Spinal cord (tissue), 10 donors: ENCODE results near the gene ZGPAT. TPM values are rescaled to one million over a fixed set of nuclear protein-coding genes. Genes with fewer than 3 reads are reported as not detected.

ENCODE experiments used
- DNase-seq, 6 donors: peaks; one replicate each; pipeline versions ENCODE4 v3.0.0 to v3.0.0-alpha.2; 2013 to 2015; ENCODE audit warnings: low spot score in 6 of 6, low read depth in 4 of 6
- H3K27ac ChIP-seq: one replicate; pipeline ENCODE4 v1.5.1; 2013; ENCODE audit warnings: low read depth, low read length, control low read depth
- H3K27me3 ChIP-seq: one replicate; pipeline ENCODE4 v1.6.1; 2013; ENCODE audit warnings: low read length; ENCODE audit not compliant: control insufficient read depth, insufficient read depth
- H3K36me3 ChIP-seq: one replicate; pipeline ENCODE4 v1.6.1; 2013; ENCODE audit warnings: low read length; ENCODE audit not compliant: control insufficient read depth, insufficient read depth
- H3K4me1 ChIP-seq: one replicate; pipeline ENCODE4 v1.6.1; 2013; ENCODE audit warnings: low read length; ENCODE audit not compliant: control insufficient read depth, insufficient read depth
- H3K4me3 ChIP-seq: one replicate; pipeline ENCODE4 v1.5.1; 2013; ENCODE audit warnings: low read depth, low read length, control low read depth
- H3K9me3 ChIP-seq: one replicate; pipeline ENCODE4 v1.6.1; 2013; ENCODE audit warnings: low read length; ENCODE audit not compliant: control insufficient read depth, insufficient read depth
- WGBS: methylation state at CpG from one replicate; pipeline ENCODE4 v1.1.5; 2013; ENCODE audit warnings: missing lambda C conversion rate; ENCODE audit not compliant: insufficient coverage; 5-methylcytosine and 5-hydroxymethylcytosine counted together
- polyA plus RNA-seq, 2 donors: library from polyadenylated mRNA; unstranded; fragments of 120-200 nt; gene quantifications; one replicate each; pipeline ENCODE4 v1.2.1, GENCODE V29; 2013; ENCODE audit not compliant: insufficient read length in 2 of 2
- total RNA-seq, 2 donors: library from RNA; depleted of rRNA in 1 of 2; stranded (reverse); fragments of 120-200 nt in 1 of 2; fragments of >200 nt in 1 of 2; gene quantifications; one replicate each; pipeline versions ENCODE4 v1.2.3 to v1.2.4, GENCODE V29; 2013 to 2014
- donor health status: healthy.

The ZGPAT gene
- total and polyA plus RNA-seq, 4 donors, result 6.9 to 34.6 (median 23.1) TPM

- Histone ChIP-seq H3K36me3 (peaks cover 5% of the 10 kb centered on the region), H3K4me1 (no peaks in the 10 kb centered on the region), H3K9me3 (no peaks in the 10 kb centered on the region), H3K4me3 (no peak overlapping the region), H3K27me3 (no peaks in the 10 kb centered on the region), H3K27ac (no peak overlapping the region)
- DNase-seq, result no peak
- whole genome bisulfite sequencing, result no CpG with 5 or more reads among the region's 7 CpGs
These were observed 51.6 kb downstream of the ZGPAT start for GRCh38 chr20:63759377-63759901.

DNA sequence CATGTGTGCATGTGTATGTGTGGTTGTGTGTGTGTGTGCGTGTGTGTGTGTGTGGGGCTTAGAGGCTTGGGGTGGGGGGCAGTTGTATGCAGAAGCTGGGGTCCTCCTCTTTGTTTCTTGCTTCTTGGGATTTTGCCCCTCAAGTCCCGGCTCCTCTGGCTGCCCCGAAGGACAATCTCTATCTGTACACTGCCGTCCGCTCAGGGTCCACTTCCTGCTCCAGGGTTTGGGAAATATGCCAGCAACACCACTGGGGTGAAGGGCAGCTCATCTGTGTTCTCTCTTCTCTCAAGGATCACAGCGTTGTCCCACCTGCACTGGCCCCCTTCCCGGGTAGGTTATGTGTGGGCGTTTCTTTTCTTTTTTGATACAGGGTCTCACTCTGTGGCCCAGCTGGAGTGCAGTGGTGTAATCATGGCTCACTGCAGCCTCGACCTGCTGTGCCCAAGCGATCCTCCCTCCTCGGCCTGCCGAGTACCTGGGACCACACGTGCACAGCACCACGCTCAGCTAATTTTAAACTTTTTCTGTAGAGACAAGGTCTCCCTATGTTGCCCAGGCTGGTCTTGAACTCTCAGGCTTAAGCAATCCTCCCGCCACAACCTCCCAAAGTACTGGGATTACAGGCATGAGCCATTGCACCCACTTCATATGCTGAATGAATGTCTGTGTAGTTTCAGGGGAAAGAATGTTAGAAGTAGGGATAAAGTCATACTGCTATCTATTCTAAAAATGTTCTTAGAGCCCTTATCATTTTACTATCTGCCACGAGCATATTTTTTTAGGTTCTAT is 57.4 kb downstream of the ZGPAT start:
- Histone ChIP-seq H3K36me3 (peaks cover 39% of the 10 kb centered on the region), H3K4me3 (no peak overlapping the region), H3K27me3 (no peaks in the 10 kb centered on the region), H3K4me1 (no peaks in the 10 kb centered on the region), H3K27ac (no peak overlapping the region), H3K9me3 (no peaks in the 10 kb centered on the region)
- no peak for DNase-seq
- WGBS, result 83% methylated on average over 10 of the region's 16 CpGs

DNA sequence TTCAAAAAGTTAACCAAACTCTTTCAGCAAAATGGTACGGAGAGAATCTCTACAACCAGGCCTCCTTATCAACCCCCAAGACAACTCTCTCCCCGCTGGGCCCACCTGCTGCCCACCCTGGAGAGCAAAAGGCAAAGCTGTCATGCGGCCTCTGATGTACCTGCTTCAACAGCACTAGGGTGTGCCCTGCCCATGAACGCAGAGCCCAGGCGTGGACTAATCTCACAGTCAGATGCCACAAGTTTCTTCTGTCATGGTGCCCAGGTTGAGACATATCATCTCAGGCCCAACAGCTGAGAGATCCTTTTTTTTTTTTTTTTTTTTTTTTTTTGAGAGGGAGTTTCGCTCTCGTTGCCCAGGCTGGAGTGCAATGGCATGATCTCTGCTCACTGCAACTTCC is 58.1 kb downstream of the ZGPAT start:
- no peaks in the 10 kb centered on the region for H3K9me3 ChIP-seq
- DNase-seq, result no peak

DNA sequence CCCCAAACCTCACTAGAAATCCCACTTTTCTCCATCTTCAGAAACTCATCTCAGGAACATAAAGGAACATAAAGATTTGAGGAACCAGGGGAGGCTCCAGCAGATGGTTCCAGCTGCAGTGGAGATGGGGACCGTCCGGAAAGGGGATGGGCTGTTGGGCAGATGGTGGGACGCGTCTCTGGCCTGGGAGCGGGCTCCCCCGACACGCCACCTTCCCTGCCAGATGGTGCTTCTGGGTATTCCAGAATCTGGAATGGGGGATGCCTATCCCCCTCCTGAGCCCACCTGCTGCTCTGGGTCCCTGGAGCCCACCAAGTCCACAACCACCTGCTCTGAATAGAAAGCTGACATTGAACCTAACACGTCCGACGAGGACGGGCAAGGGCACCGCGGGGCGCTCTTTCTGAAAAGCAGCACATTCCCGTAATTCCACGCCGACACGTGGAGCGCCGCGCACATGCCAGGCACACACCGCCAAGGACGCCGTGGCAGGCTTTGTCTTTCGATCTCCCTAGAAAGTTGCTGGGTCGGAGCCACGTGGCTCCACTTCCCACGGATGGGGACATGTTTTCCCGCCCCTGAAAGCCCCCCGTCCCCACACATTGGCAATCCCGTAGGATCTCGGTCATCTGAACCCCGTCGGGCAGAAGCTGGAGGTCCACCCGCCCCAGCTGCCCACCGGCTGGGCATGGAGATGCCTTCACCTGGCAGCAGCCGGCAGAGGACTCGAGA is 59.0 kb downstream of the ZGPAT start:
- 97% methylated on average over 31 of the region's 38 CpGs for whole genome bisulfite sequencing
- no peaks in the 10 kb centered on the region for H3K9me3 ChIP-seq

More for the DNA sequence above, 58.1 kb downstream of the ZGPAT start:
- Histone ChIP-seq H3K27ac (no peak overlapping the region), H3K4me3 (no peak overlapping the region), H3K27me3 (no peaks in the 10 kb centered on the region), H3K4me1 (no peaks in the 10 kb centered on the region), H3K36me3 (peaks cover 42% of the 10 kb centered on the region)
- WGBS, result 98% methylated on average over 7 of the region's 7 CpGs

DNA sequence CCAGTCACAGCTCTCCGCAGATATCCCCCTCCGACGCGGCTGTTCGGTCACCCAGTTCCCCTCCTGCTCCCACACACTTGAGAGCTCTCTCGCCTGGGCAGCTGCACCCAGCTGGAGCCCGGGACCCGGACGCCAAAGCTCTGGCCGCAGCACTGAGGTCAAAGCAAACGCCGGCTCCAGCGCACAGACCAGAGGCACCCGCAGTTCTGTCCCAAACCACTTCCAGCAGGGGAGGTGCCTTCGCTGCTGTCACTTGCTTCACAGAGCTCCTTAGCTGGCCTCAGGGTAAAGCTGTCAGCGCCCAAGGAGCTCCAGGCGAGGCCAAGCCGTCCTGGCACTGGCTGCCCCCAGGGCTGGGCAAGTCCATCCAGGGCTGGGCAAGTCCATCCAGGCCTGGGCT is 59.6 kb downstream of the ZGPAT start:
- Histone ChIP-seq H3K4me3 (no peak overlapping the region), H3K27ac (no peak overlapping the region), H3K27me3 (no peaks in the 10 kb centered on the region), H3K36me3 (peaks cover 50% of the 10 kb centered on the region), H3K4me1 (no peaks in the 10 kb centered on the region), H3K9me3 (no peaks in the 10 kb centered on the region)
- no peak for DNase-seq
- WGBS, result 88% methylated on average over 18 of the region's 18 CpGs

More for the DNA sequence above, 59.0 kb downstream of the ZGPAT start:
- Histone ChIP-seq H3K27ac (no peak overlapping the region), H3K27me3 (no peaks in the 10 kb centered on the region), H3K36me3 (peaks cover 50% of the 10 kb centered on the region), H3K4me1 (no peaks in the 10 kb centered on the region), H3K4me3 (no peak overlapping the region)
- no peak for DNase-seq

DNA sequence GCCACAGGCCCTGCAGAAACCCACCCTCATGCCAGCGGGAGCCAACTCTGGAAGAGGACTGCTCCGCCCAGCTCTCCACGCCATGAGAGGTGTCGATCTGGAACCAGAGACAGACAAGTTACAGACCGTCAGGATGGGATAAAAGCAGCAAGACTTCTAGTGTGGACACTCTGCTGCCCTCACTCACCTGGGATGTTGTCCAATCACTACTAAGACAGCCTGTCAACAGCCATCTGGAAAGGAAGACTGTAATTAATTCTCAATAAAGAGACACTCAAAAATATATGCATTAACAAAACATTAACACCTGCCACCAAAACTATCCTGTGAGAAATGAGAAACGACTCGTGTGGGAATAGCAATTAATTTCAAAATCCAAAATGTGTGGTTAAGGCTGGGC is 60.0 kb downstream of the ZGPAT start:
- DNase-seq, result no peak
- H3K4me3 ChIP-seq, result no peak overlapping the region
- WGBS, result 99% methylated on average over 7 of the region's 7 CpGs
- no peaks in the 10 kb centered on the region for H3K27me3 ChIP-seq
- peaks cover 52% of the 10 kb centered on the region for H3K36me3 ChIP-seq
- H3K9me3 ChIP-seq, result no peaks in the 10 kb centered on the region
- H3K4me1 ChIP-seq, result no peaks in the 10 kb centered on the region
- no peak overlapping the region for H3K27ac ChIP-seq

GRCh38 chr20:63768591-63769515 is 61.0 kb downstream of the ZGPAT start:
- Histone ChIP-seq H3K9me3 (no peaks in the 10 kb centered on the region), H3K27me3 (no peaks in the 10 kb centered on the region), H3K4me1 (no peaks in the 10 kb centered on the region), H3K27ac (no peak overlapping the region), H3K36me3 (peaks cover 57% of the 10 kb centered on the region), H3K4me3 (no peak overlapping the region)
- 96% methylated on average over 25 of the region's 26 CpGs for WGBS
- no peak for DNase-seq

GRCh38 chr20:63769891-63770474 is 62.1 kb downstream of the ZGPAT start:
- Histone ChIP-seq H3K36me3 (peaks cover 54% of the 10 kb centered on the region), H3K27me3 (no peaks in the 10 kb centered on the region), H3K27ac (no peak overlapping the region), H3K4me3 (no peak overlapping the region), H3K9me3 (no peaks in the 10 kb centered on the region), H3K4me1 (peaks cover 9% of the 10 kb centered on the region)
- WGBS, result 85% methylated on average over 25 of the region's 31 CpGs
- no peak for DNase-seq
